Lung (tissue), 12 donors: ENCODE results near the gene SCLT1. TPM values are rescaled to one million over a fixed set of nuclear protein-coding genes. Genes with fewer than 3 reads are reported as not detected.

ENCODE experiments used
- ATAC-seq: fragments of 200-7000 bp; cut with Tn5 transposase; one replicate; pipeline ENCODE4 v1.9.1; 2020; ENCODE audit warnings: moderate number of reproducible peaks; ENCODE audit not compliant: insufficient read depth, low FRiP score
- DNase-seq, 3 donors: peaks; one replicate each; pipeline ENCODE4 v3.0.0-alpha.2; 2013 to 2017
- H3K27ac ChIP-seq, 2 donors: one replicate each; pipeline ENCODE4 v1.5.1; 2013; ENCODE audit warnings: mild to moderate bottlenecking in 2 of 2, moderate library complexity in 2 of 2, control low read depth in 1 of 2, inconsistent platforms in 1 of 2, low read depth in 1 of 2, low read length in 1 of 2
- H3K27me3 ChIP-seq, 3 donors: one replicate each; pipeline ENCODE4 v1.5.1; 2013; ENCODE audit warnings: low read length in 2 of 3; ENCODE audit not compliant: control insufficient read depth in 3 of 3, insufficient read depth in 3 of 3
- H3K36me3 ChIP-seq, 4 donors: one replicate each; pipeline ENCODE4 v1.5.1; 2013; ENCODE audit warnings: low read length in 4 of 4, mild to moderate bottlenecking in 1 of 4, moderate library complexity in 1 of 4; ENCODE audit not compliant: control insufficient read depth in 4 of 4, insufficient read depth in 4 of 4
- H3K4me1 ChIP-seq, 5 donors: one replicate each; pipeline ENCODE4 v1.5.1; 2013; ENCODE audit warnings: low read length in 5 of 5, mild to moderate bottlenecking in 2 of 5, moderate library complexity in 1 of 5; ENCODE audit not compliant: control insufficient read depth in 5 of 5, insufficient read depth in 5 of 5
- H3K4me3 ChIP-seq: one replicate; pipeline ENCODE4 v1.5.1; 2013; ENCODE audit warnings: mild to moderate bottlenecking, control low read depth, moderate library complexity
- H3K9ac ChIP-seq, 2 donors: one replicate each; pipeline ENCODE4 v1.5.1; 2013; ENCODE audit warnings: low read length in 2 of 2, control low read depth in 1 of 2; ENCODE audit not compliant: insufficient read depth in 1 of 2
- H3K9me3 ChIP-seq, 4 donors: one replicate each; pipeline ENCODE4 v1.5.1; 2013; ENCODE audit warnings: low read length in 3 of 4, mild to moderate bottlenecking in 1 of 4, moderate library complexity in 1 of 4; ENCODE audit not compliant: control insufficient read depth in 4 of 4, insufficient read depth in 3 of 4
- WGBS, 2 donors: extraction: QIAGEN DNeasy Blood & Tissue Kit; methylation state at CpG; one replicate each; pipeline ENCODE4 v1.1.7; 2013; 5-methylcytosine and 5-hydroxymethylcytosine counted together
- polyA plus RNA-seq, 2 donors: library from polyadenylated mRNA; stranded (reverse); fragments of 200-250 nt; gene quantifications; one replicate each; pipeline ENCODE4 v1.2.1, GENCODE V29; 2013
- total RNA-seq, 2 donors: library from RNA; depleted of rRNA in 1 of 2; stranded (reverse); fragments of >200 nt in 1 of 2; gene quantifications; one replicate each; pipeline ENCODE4 v1.2.1, GENCODE V29; 2014 to 2021
- TF ChIP-seq, protein P1 (sequence below): IDR thresholded peaks from 2 replicates; pipeline ENCODE4 v1.5.1; 2012; ENCODE audit warnings: mild to moderate bottlenecking; ENCODE audit errors: control extremely low read depth, extremely low read depth
- donor health status: control.
- donor health status: control.
- donor health status: Bipolar disorder and iron deficiency.
- donor health status: healthy.
- donor health status: DM: yes; HTN: yes; CAD: no.

The SCLT1 gene
- total and polyA plus RNA-seq, 4 donors = 4.3 to 31.8 (median 9.7) TPM

DNA sequence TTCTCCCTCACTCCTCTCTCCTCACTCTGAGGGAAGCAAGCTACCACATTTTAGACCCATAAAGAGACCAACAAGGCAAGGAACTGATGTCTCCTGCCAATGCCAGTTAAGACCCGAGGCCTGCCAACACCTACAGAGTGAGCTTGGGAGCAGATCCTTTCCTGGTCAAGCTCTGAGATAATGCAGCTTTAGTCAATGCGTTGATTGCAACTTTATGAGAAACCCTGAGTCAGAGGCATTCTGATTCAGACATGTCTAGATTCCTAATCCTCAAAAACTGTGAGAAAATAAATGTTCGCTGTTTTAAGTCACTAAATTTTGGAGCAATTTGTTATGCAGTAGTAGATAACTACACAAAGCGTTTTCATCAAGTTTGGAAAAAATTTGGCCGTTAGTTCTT, 168.4 kb downstream of the SCLT1 start:
- ATAC-seq = no peak
- Histone ChIP-seq H3K9ac (no peak overlapping the region), H3K27me3 (no peaks in the 10 kb centered on the region), H3K27ac (no peak overlapping the region), H3K9me3 (no peaks in the 10 kb centered on the region), H3K4me1 (no peaks in the 10 kb centered on the region), H3K36me3 (peaks cover 0 to 3% (median under 1%) of the 10 kb centered on the region in 4 donors), H3K4me3 (no peak overlapping the region)
- 87 to 98% methylated on average over 5 of the region's 5 CpGs for WGBS, 2 donors
- TF ChIP-seq, protein P1, sequence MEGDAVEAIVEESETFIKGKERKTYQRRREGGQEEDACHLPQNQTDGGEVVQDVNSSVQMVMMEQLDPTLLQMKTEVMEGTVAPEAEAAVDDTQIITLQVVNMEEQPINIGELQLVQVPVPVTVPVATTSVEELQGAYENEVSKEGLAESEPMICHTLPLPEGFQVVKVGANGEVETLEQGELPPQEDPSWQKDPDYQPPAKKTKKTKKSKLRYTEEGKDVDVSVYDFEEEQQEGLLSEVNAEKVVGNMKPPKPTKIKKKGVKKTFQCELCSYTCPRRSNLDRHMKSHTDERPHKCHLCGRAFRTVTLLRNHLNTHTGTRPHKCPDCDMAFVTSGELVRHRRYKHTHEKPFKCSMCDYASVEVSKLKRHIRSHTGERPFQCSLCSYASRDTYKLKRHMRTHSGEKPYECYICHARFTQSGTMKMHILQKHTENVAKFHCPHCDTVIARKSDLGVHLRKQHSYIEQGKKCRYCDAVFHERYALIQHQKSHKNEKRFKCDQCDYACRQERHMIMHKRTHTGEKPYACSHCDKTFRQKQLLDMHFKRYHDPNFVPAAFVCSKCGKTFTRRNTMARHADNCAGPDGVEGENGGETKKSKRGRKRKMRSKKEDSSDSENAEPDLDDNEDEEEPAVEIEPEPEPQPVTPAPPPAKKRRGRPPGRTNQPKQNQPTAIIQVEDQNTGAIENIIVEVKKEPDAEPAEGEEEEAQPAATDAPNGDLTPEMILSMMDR = no peak
- no peak for DNase-seq

- H3K4me3 ChIP-seq = no peak overlapping the region
- TF ChIP-seq, protein P1 = no peak
- no peak overlapping the region for H3K9ac ChIP-seq
- no peaks in the 10 kb centered on the region for H3K4me1 ChIP-seq
- no peak overlapping the region for H3K27ac ChIP-seq
- 96 to 97% methylated on average over 3 of the region's 3 CpGs for WGBS, 2 donors
- ATAC-seq = no peak
- H3K36me3 ChIP-seq = peaks cover 0 to 3% (median 0%) of the 10 kb centered on the region in 4 donors
- H3K27me3 ChIP-seq = no peaks in the 10 kb centered on the region
- no peak for DNase-seq
- H3K9me3 ChIP-seq = no peaks in the 10 kb centered on the region
Measured at GRCh38 chr4:128921954-128922353, 171.4 kb downstream of the SCLT1 start.

DNA sequence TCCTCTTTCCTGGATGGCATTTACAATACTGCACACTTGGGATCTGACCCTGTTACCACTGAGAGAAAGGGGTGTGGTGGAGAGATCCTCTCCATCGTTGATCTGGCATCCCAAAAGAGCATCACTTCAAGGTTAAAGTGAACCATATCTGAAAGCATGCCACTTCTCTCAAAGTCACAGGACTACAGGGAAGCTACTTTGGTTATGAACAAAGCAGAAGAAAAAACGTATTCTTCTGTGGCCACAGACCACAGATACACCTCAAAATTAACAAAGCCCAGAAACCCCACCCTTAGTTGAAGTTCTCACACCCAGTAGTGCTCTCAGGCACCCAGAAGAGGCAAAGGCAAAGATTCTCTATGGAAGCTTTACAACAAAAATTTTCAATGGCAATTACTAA, 175.6 kb downstream of the SCLT1 start:
- TF ChIP-seq, protein P1 = no peak
- Histone ChIP-seq H3K4me3 (no peak overlapping the region), H3K27me3 (no peaks in the 10 kb centered on the region), H3K9ac (no peak overlapping the region), H3K4me1 (no peaks in the 10 kb centered on the region), H3K36me3 (peaks cover 0 to 1% (median 0%) of the 10 kb centered on the region in 4 donors), H3K27ac (peak overlapping the region in 1 of 2 donors; percentile 14), H3K9me3 (no peaks in the 10 kb centered on the region)
- WGBS, 2 donors = 29 to 65% methylated on average over 2 of the region's 2 CpGs
- DNase-seq = no peak
- no peak for ATAC-seq

- 27 to 69% methylated on average over 6 of the region's 6 CpGs for WGBS, 2 donors
Measured at GRCh38 chr4:128916832-128917231, 176.5 kb downstream of the SCLT1 start.

More at GRCh38 chr4:128916832-128917231, 176.5 kb downstream of the SCLT1 start:
- ATAC-seq (peak; percentile 72), DNase-seq (peak; percentile 10 to 14 (median 13))
- Histone ChIP-seq H3K4me1 (no peaks in the 10 kb centered on the region), H3K27me3 (no peaks in the 10 kb centered on the region), H3K27ac (peak overlapping the region in 1 of 2 donors; percentile 79), H3K36me3 (peaks cover 0 to 1% (median 0%) of the 10 kb centered on the region in 4 donors), H3K9me3 (no peaks in the 10 kb centered on the region), H3K9ac (no peak overlapping the region), H3K4me3 (no peak overlapping the region)
- TF ChIP-seq, protein P1 = no peak
